ENCODE measurements around the gene EIF4G3. TPM values are rescaled to one million over a fixed set of nuclear protein-coding genes. Genes with fewer than 3 reads are reported as not detected.
A peak's percentile ranks its signal among the peaks of the same experiment; 100 is the strongest.

The EIF4G3 gene
- polyA plus RNA-seq, 1 donor (not counting 4 experiments of a cell fraction or from before 2014, with no cell fraction given), result 44.6 TPM

DNA sequence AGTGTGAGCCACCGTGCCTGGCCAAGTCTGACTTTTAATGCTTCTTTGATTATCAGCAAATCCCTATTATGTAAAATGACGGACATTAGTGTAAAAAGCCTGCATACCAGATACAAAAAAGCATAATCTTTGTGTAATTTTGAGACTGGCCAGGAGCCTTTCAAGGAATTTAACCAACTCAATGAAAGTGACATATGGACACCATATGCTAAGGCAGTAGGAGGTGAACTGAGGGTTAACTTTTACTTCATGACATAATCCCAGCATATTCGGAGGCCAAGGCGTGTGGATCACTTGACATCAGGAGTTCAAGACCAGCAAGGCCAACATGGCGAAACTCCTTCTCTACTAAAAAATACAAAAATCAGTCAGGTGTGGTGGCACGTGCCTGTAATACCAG lies 94.6 kb downstream of the EIF4G3 start:
- Histone ChIP-seq H4K20me1 (ENCODE audit: control insufficient read depth, extremely low read depth, insufficient read depth, low read length) (no peaks in the 10 kb centered on the region), H3K27me3 (ENCODE audit: control insufficient read depth, extremely low read depth, insufficient read depth, low read length) (no peaks in the 10 kb centered on the region), H3K27ac (ENCODE audit: control insufficient read depth, insufficient read depth, low read length) (no peak overlapping the region), H3K4me2 (ENCODE audit: control insufficient read depth, extremely low read depth, insufficient read depth, low read depth, low read length) (no peak overlapping the region), H2AFZ (ENCODE audit: control insufficient read depth, low read length) (no peak overlapping the region), H3K4me3 (ENCODE audit: control insufficient read depth in 2 of 3, extremely low read depth in 1 of 3, insufficient read depth in 2 of 3, low read depth in 1 of 3, low read length in 3 of 3) (no peak overlapping the region), H3K4me1 (ENCODE audit: control insufficient read depth, extremely low read depth, insufficient read depth, low read length) (peaks cover 16% of the 10 kb centered on the region), H3K9ac (ENCODE audit: control insufficient read depth, extremely low read depth, insufficient read depth, low read length) (no peak overlapping the region), H3K79me2 (ENCODE audit: control insufficient read depth, insufficient read depth, low read length) (peaks cover 21% of the 10 kb centered on the region), H3K9me1 (ENCODE audit: control insufficient read depth, extremely low read depth, insufficient read depth, low read length) (no peaks in the 10 kb centered on the region), H3K36me3 (ENCODE audit: control insufficient read depth in 2 of 2, extremely low read depth in 1 of 2, insufficient read depth in 2 of 2, low read length in 2 of 2) (peaks cover 5 to 9% of the 10 kb centered on the region in 2 experiments), H3K9me3 (ENCODE audit: control insufficient read depth, low read depth, low read length) (no peaks in the 10 kb centered on the region)
- dilution Hi-C loops (cut with MboI; ENCODE audit: extremely low pct_ligation_motif_present, low sequenced_read_pairs), result no loop called here
- TF ChIP-seq EZH2 (IDR thresholded peaks at IDR 0.05; ENCODE audit: low read length), result no peak
- TF ChIP-seq, protein P1, sequence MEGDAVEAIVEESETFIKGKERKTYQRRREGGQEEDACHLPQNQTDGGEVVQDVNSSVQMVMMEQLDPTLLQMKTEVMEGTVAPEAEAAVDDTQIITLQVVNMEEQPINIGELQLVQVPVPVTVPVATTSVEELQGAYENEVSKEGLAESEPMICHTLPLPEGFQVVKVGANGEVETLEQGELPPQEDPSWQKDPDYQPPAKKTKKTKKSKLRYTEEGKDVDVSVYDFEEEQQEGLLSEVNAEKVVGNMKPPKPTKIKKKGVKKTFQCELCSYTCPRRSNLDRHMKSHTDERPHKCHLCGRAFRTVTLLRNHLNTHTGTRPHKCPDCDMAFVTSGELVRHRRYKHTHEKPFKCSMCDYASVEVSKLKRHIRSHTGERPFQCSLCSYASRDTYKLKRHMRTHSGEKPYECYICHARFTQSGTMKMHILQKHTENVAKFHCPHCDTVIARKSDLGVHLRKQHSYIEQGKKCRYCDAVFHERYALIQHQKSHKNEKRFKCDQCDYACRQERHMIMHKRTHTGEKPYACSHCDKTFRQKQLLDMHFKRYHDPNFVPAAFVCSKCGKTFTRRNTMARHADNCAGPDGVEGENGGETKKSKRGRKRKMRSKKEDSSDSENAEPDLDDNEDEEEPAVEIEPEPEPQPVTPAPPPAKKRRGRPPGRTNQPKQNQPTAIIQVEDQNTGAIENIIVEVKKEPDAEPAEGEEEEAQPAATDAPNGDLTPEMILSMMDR (optimal IDR thresholded peaks at IDR 0.05 in 1 of 3, IDR thresholded peaks at IDR 0.05 in 1 of 3, conservative IDR thresholded peaks at IDR 0.05 in 1 of 3; ENCODE audit: extremely low read depth in 1 of 3, insufficient read depth in 2 of 3, low read length in 3 of 3), result no peak
- DNase-seq (ENCODE audit: low read depth, low spot score) (no peak), FAIRE-seq (no peak)

DNA sequence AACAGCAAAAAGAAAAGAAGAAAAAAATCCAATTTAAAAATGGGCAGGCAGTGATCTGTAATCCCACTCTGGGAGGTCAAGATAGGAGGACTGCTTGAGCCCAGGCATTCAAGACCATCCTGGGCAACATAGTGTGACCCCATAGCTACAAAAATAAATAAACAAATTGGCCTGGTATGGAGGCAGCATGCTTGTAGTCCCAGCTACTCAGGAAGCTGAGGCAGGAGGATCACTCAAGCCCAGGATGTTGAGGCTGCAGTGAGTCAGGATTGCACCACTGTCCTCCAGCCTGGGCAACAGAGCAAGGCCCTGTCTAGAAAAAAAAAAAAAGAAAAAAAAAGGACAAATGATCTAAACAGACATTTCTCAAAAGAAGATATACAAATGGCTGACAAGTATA lies 99.6 kb downstream of the EIF4G3 start:
- Histone ChIP-seq H3K79me2 (ENCODE audit: control insufficient read depth, insufficient read depth, low read length) (peaks cover 29% of the 10 kb centered on the region), H3K27me3 (ENCODE audit: control insufficient read depth, extremely low read depth, insufficient read depth, low read length) (no peaks in the 10 kb centered on the region), H3K4me2 (ENCODE audit: control insufficient read depth, extremely low read depth, insufficient read depth, low read depth, low read length) (no peak overlapping the region), H4K20me1 (ENCODE audit: control insufficient read depth, extremely low read depth, insufficient read depth, low read length) (no peaks in the 10 kb centered on the region), H3K9me3 (ENCODE audit: control insufficient read depth, low read depth, low read length) (no peaks in the 10 kb centered on the region), H3K4me1 (ENCODE audit: control insufficient read depth, extremely low read depth, insufficient read depth, low read length) (peaks cover 9% of the 10 kb centered on the region), H3K27ac (ENCODE audit: control insufficient read depth, insufficient read depth, low read length) (peak overlapping the region; percentile 42), H3K9ac (ENCODE audit: control insufficient read depth, extremely low read depth, insufficient read depth, low read length) (no peak overlapping the region), H3K9me1 (ENCODE audit: control insufficient read depth, extremely low read depth, insufficient read depth, low read length) (no peaks in the 10 kb centered on the region), H3K36me3 (ENCODE audit: control insufficient read depth in 2 of 2, extremely low read depth in 1 of 2, insufficient read depth in 2 of 2, low read length in 2 of 2) (peaks cover under 1 to 4% of the 10 kb centered on the region in 2 experiments), H3K4me3 (ENCODE audit: control insufficient read depth in 2 of 3, extremely low read depth in 1 of 3, insufficient read depth in 2 of 3, low read depth in 1 of 3, low read length in 3 of 3) (no peak overlapping the region), H2AFZ (ENCODE audit: control insufficient read depth, low read length) (no peak overlapping the region)
- no peak for TF ChIP-seq EZH2 (IDR thresholded peaks at IDR 0.05; ENCODE audit: low read length)
- TF ChIP-seq, protein P1 (optimal IDR thresholded peaks at IDR 0.05 in 1 of 3, IDR thresholded peaks at IDR 0.05 in 1 of 3, conservative IDR thresholded peaks at IDR 0.05 in 1 of 3; ENCODE audit: extremely low read depth in 1 of 3, insufficient read depth in 2 of 3, low read length in 3 of 3), result no peak
- FAIRE-seq, result no peak
- no peak for DNase-seq (ENCODE audit: low read depth, low spot score)
- dilution Hi-C loops (cut with MboI; ENCODE audit: extremely low pct_ligation_motif_present, low sequenced_read_pairs), result no loop called here
